H1 (cell line): Measurements from ENCODE around the gene AFF2. TPM values are rescaled to one million over a fixed set of nuclear protein-coding genes. Genes with fewer than 3 reads are reported as not detected.

Experiments used
- CTCF ChIA-PET: fragments of 300-600 bp; sonication (Branson Sonifier 250); formaldehyde crosslinking; loops from one replicate; lab custom pipeline; 2021; ENCODE audit not compliant: partially characterized antibody; lab: Charles Lee
- POLR2A ChIA-PET: fragments of 300-600 bp; sonication (Branson Sonifier 250); formaldehyde crosslinking; loops from one replicate; lab custom pipeline; 2021; ENCODE audit warnings: inconsistent platforms; ENCODE audit not compliant: partially characterized antibody; lab: Charles Lee
- DNase-seq, 2 experiments: peaks; one replicate each; pipeline versions ENCODE4 v3.0.0 to v3.0.0-alpha.2; 2010 to 2022; ENCODE audit warnings: low spot score in 2 of 2, low read depth in 1 of 2, mixed read lengths in 1 of 2
- FAIRE-seq: peaks from 2 replicates; lab custom pipeline; 2011; peaks lifted over from hg19 to GRCh38; lab: Jason Lieb, UNC
- H2AFZ ChIP-seq: 2 replicates; pipeline ENCODE4 v1.8.1; 2012; ENCODE audit warnings: low read length, inconsistent platforms
- H2AK5ac ChIP-seq: 2 replicates; pipeline ENCODE4 v1.6.1; 2013; ENCODE audit warnings: low read depth, low read length
- H2BK120ac ChIP-seq: replicated peaks from 2 replicates; pipeline ENCODE3; 2013; ENCODE audit warnings: low read depth, low read length, inconsistent platforms
- H2BK12ac ChIP-seq: 2 replicates; pipeline ENCODE4 v1.6.1; 2013; ENCODE audit warnings: low read depth, low read length
- H2BK15ac ChIP-seq: 2 replicates; pipeline ENCODE4 v1.6.1; 2013; ENCODE audit warnings: low read length
- H2BK20ac ChIP-seq: 2 replicates; pipeline ENCODE4 v1.6.1; 2013; ENCODE audit warnings: low read length
- H2BK5ac ChIP-seq: 2 replicates; pipeline ENCODE4 v1.6.1; 2013; ENCODE audit warnings: low read depth, low read length
- H3K14ac ChIP-seq: 2 replicates; pipeline ENCODE4 v1.6.1; 2013; ENCODE audit warnings: inconsistent platforms; ENCODE audit not compliant: insufficient read length
- H3K18ac ChIP-seq: 2 replicates; pipeline ENCODE4 v1.6.1; 2013; ENCODE audit warnings: low read length; ENCODE audit errors: extremely low read depth
- H3K23ac ChIP-seq: 2 replicates; pipeline ENCODE4 v1.6.1; 2013; ENCODE audit warnings: inconsistent platforms; ENCODE audit not compliant: insufficient read length
- H3K23me2 ChIP-seq: 2 replicates; pipeline ENCODE4 v1.6.1; 2013; ENCODE audit warnings: low read depth, low read length
- H3K27ac ChIP-seq: 2 replicates; pipeline ENCODE4 v1.6.1; 2011; ENCODE audit warnings: low read depth, low read length, inconsistent platforms
- H3K27me3 ChIP-seq, 4 experiments: replicated peaks in 1 of 4; 1 replicate in 1 of 4; 2 replicates in 3 of 4; pipeline versions ENCODE4 v1.6.1 to v1.8.1; 2011 to 2013; ENCODE audit warnings: low read length in 3 of 4, mild to moderate bottlenecking in 3 of 4, inconsistent platforms in 2 of 4, mixed read lengths in 2 of 4, moderate library complexity in 1 of 4; ENCODE audit not compliant: control insufficient read depth in 3 of 4, insufficient read depth in 3 of 4; ENCODE audit errors: extremely low read depth in 1 of 4
- H3K36me3 ChIP-seq, 4 experiments: 2 replicates each; pipeline versions ENCODE4 v1.6.1 to v1.8.1; 2011 to 2013; ENCODE audit warnings: mild to moderate bottlenecking in 4 of 4, low read length in 3 of 4, moderate library complexity in 2 of 4, control low read depth in 1 of 4, inconsistent platforms in 1 of 4; ENCODE audit not compliant: insufficient read depth in 4 of 4, control insufficient read depth in 2 of 4
- H3K4ac ChIP-seq: replicated peaks from 2 replicates; pipeline ENCODE3; 2013; ENCODE audit warnings: low read length, low read depth, mixed read lengths, inconsistent platforms; ENCODE audit not compliant: insufficient read length
- H3K4me1 ChIP-seq, 4 experiments: replicated peaks in 1 of 4; 1 replicate in 1 of 4; 2 replicates in 3 of 4; pipeline versions ENCODE4 v1.6.1 to v1.8.1; 2011 to 2013; ENCODE audit warnings: low read length in 3 of 4, inconsistent platforms in 2 of 4, mixed read lengths in 1 of 4; ENCODE audit not compliant: insufficient read depth in 4 of 4, control insufficient read depth in 3 of 4
- H3K4me2 ChIP-seq, 2 experiments: 2 replicates each; pipeline versions ENCODE4 v1.6.1 to v1.8.1; 2011 to 2013; ENCODE audit warnings: low read depth in 2 of 2, low read length in 2 of 2, control low read depth in 1 of 2, inconsistent platforms in 1 of 2, mild to moderate bottlenecking in 1 of 2; ENCODE audit not compliant: insufficient read depth in 1 of 2
- H3K4me3 ChIP-seq, 4 experiments: fragments of 200-600, 300-600 bp in 1 of 4; sonication (generic), shearing (Covaris generic), sonication (Bioruptor Twin) in 1 of 4; 2 replicates each; pipeline versions ENCODE4 v1.5.1 to v1.8.1; 2011 to 2016; ENCODE audit warnings: low read length in 4 of 4, low read depth in 3 of 4, control low read depth in 2 of 4, inconsistent platforms in 2 of 4, mild to moderate bottlenecking in 2 of 4, mixed read lengths in 1 of 4, moderate library complexity in 1 of 4; ENCODE audit not compliant: insufficient read depth in 2 of 4; ENCODE audit errors: extremely low read depth in 1 of 4
- H3K56ac ChIP-seq: replicated peaks from 2 replicates; pipeline ENCODE3; 2013; ENCODE audit warnings: low read depth, mild to moderate bottlenecking, mixed read lengths, low read length, inconsistent platforms; ENCODE audit not compliant: insufficient read length
- H3K79me1 ChIP-seq: 2 replicates; pipeline ENCODE4 v1.6.1; 2013; ENCODE audit warnings: low read depth, low read length, control low read depth
- H3K79me2 ChIP-seq, 2 experiments: 2 replicates each; pipeline versions ENCODE4 v1.6.1 to v1.8.1; 2012 to 2013; ENCODE audit warnings: low read length in 2 of 2, mild to moderate bottlenecking in 2 of 2, inconsistent platforms in 1 of 2; ENCODE audit not compliant: insufficient read depth in 2 of 2, control insufficient read depth in 1 of 2
- H3K9ac ChIP-seq, 4 experiments: replicated peaks in 1 of 4; 1 replicate in 1 of 4; 2 replicates in 3 of 4; pipeline versions ENCODE4 v1.6.1 to v1.8.1; 2011 to 2013; ENCODE audit warnings: low read depth in 3 of 4, low read length in 3 of 4, control low read depth in 2 of 4, mild to moderate bottlenecking in 2 of 4, moderate library complexity in 2 of 4, inconsistent platforms in 1 of 4; ENCODE audit errors: extremely low read depth in 1 of 4
- H3K9me3 ChIP-seq, 2 experiments: 2 replicates each; pipeline versions ENCODE4 v1.6.1 to v1.8.1; 2012 to 2013; ENCODE audit warnings: mild to moderate bottlenecking in 2 of 2, moderate library complexity in 2 of 2, control low read depth in 1 of 2, inconsistent platforms in 1 of 2, low read depth in 1 of 2, low read length in 1 of 2, mixed read lengths in 1 of 2; ENCODE audit not compliant: insufficient read depth in 2 of 2
- H4K20me1 ChIP-seq, 2 experiments: replicated peaks in 1 of 2; 2 replicates each; pipeline versions ENCODE3 to v1.8.1; 2011 to 2013; ENCODE audit warnings: inconsistent platforms in 2 of 2, low read length in 2 of 2, mild to moderate bottlenecking in 1 of 2; ENCODE audit not compliant: insufficient read depth in 2 of 2, control insufficient read depth in 1 of 2
- H4K5ac ChIP-seq: 2 replicates; pipeline ENCODE4 v1.6.1; 2013; ENCODE audit warnings: low read length, low read depth, mixed read lengths, inconsistent platforms; ENCODE audit not compliant: insufficient read length
- H4K8ac ChIP-seq: 2 replicates; pipeline ENCODE4 v1.8.0; 2013; ENCODE audit warnings: mild to moderate bottlenecking, moderate library complexity, low read length, inconsistent platforms; ENCODE audit not compliant: insufficient read depth; ENCODE audit errors: extremely low read depth
- H4K91ac ChIP-seq: replicated peaks from 2 replicates; pipeline ENCODE3; 2013; ENCODE audit warnings: low read length, mixed read lengths, inconsistent platforms; ENCODE audit not compliant: insufficient read length
- CEBPB ChIP-seq: IDR thresholded peaks from 2 replicates; pipeline ENCODE4 v1.6.1; 2012; ENCODE audit warnings: low read depth, low read length
- TBP ChIP-seq: IDR thresholded peaks from 2 replicates; pipeline ENCODE4 v1.6.1; 2011; ENCODE audit warnings: low read depth, low read length, improper control_type of control experiment
- WGBS, 2 experiments: shearing (Covaris generic) in 1 of 2; methylation state at CpG; one replicate each; pipeline versions ENCODE4 v1.1.6 to v1.1.7; 2013 to 2015; ENCODE audit warnings: low lambda C conversion rate in 2 of 2, mixed read lengths in 2 of 2, inconsistent platforms in 1 of 2, low coverage in 1 of 2, missing lambda C conversion rate in 1 of 2; ENCODE audit not compliant: insufficient replicate concordance in 2 of 2, insufficient coverage in 1 of 2, insufficient read length in 1 of 2; ENCODE audit errors: extremely low coverage in 1 of 2, missing lambda C conversion rate in 1 of 2; 5-methylcytosine and 5-hydroxymethylcytosine counted together
- polyA plus RNA-seq, 7 experiments: library from polyadenylated mRNA; depleted of rRNA in 3 of 7; stranded (reverse) in 5 of 7; unstranded in 2 of 7; fragments of >200 nt in 5 of 7; fragments of 200-250 nt in 2 of 7; gene quantifications; 1 replicate in 5 of 7; 2 replicates in 1 of 7; 4 replicates in 1 of 7; pipeline versions ENCODE4 v1.2.1 to v1.2.3, GENCODE V29; 2011 to 2013; ENCODE audit warnings: missing spikeins in 2 of 7, mixed read lengths in 2 of 7
- total RNA-seq: library from RNA; stranded (reverse); fragmentation: NEBNext Ultra II Directional; extraction: Animal tissue kit (Norgen Biotek cat#: 25700); gene quantifications from 2 replicates; pipeline ENCODE4 v1.2.1, GENCODE V29; 2021

Gene AFF2
- total and polyA plus RNA-seq, 2 of the 8 experiments (the other 6 are each of a cell fraction or from before 2014, with no cell fraction given) = 2.0 to 7.3 TPM

- Histone ChIP-seq H2AFZ (no peak overlapping the region), H2BK5ac (no peak overlapping the region), H4K8ac (no peak overlapping the region), H3K18ac (no peak overlapping the region), H4K91ac (no peak overlapping the region), H2BK15ac (no peak overlapping the region), H2BK12ac (no peak overlapping the region), H3K4me2 (no peak overlapping the region), H2BK120ac (no peak overlapping the region), H3K36me3 (no peaks in the 10 kb centered on the region), H3K9me3 (no peaks in the 10 kb centered on the region), H3K4ac (no peak overlapping the region), H3K79me1 (no peaks in the 10 kb centered on the region), H2AK5ac (no peak overlapping the region), H3K9ac (no peak overlapping the region), H3K4me1 (peaks cover 0 to 8% (median 4%) of the 10 kb centered on the region in 4 experiments; a peak in 3 of 7 replicates), H3K79me2 (no peaks in the 10 kb centered on the region; a peak in 2 of 4 replicates), H4K20me1 (no peaks in the 10 kb centered on the region), H3K27ac (no peak overlapping the region), H3K27me3 (no peaks in the 10 kb centered on the region; a peak in 1 of 7 replicates), H3K56ac (no peak overlapping the region), H3K23me2 (no peaks in the 10 kb centered on the region), H4K5ac (no peak overlapping the region), H3K14ac (no peak overlapping the region), H2BK20ac (no peak overlapping the region), H3K23ac (no peak overlapping the region), H3K4me3 (no peak overlapping the region)
- CTCF ChIA-PET = interaction anchor here (1.7 kb wide), 1 partner anchor 23 kb away, joined by 6 read pairs; no protein-coding TSS in a partner anchor
- POLR2A ChIA-PET = no interaction called here
- DNase-seq = no peak
- WGBS, 2 experiments = 98% methylated on average over 4 of the region's 4 CpGs; no CpG with 5 or more reads in 1 of the 2 experiments
- no peak for FAIRE-seq
- TF ChIP-seq TBP (no peak), CEBPB (no peak)
These were observed 7.0 kb downstream of the AFF2 start for GRCh38 chrX:148507418-148507817.
